Activated B cell treated with CpG ODN at 0.5 μM for 24 hours (primary cell): ENCODE results near the gene POR. TPM values are rescaled to one million over a fixed set of nuclear protein-coding genes. Genes with fewer than 3 reads are reported as not detected.
"Not testable (repeated sequence)": the region's sequence is repeated elsewhere in the genome, so short reads cannot be mapped to it uniquely, and the experiment has no call there.

ENCODE experiments used
- ATAC-seq: fragments of 200-7000 bp; cut with Tn5 transposase; one replicate; pipeline ENCODE4 v1.10.0; 2021; ENCODE audit warnings: low read depth, mild to moderate bottlenecking, moderate library complexity
- CTCF ChIA-PET: fragments of 350-600 bp; sonication (Branson Sonifier 250); formaldehyde crosslinking; loops from one replicate; lab custom pipeline; 2021; ENCODE audit warnings: antibody characterized with exemption; lab: Charles Lee
- POLR2A ChIA-PET: fragments of 350-600 bp; sonication (Branson Sonifier 250); formaldehyde crosslinking; loops from one replicate; lab custom pipeline; 2021; ENCODE audit warnings: antibody characterized with exemption; lab: Charles Lee
- DNase-seq: peaks from one replicate; pipeline ENCODE4 v3.0.0; 2022
- H3K27ac Mint-ChIP-seq: one replicate; pipeline ENCODE4 v1.8.0; 2020; ENCODE audit warnings: mixed read lengths
- H3K27me3 Mint-ChIP-seq: one replicate; pipeline ENCODE4 v1.8.0; 2021; ENCODE audit warnings: mixed read lengths
- H3K36me3 Mint-ChIP-seq: one replicate; pipeline ENCODE4 v1.8.0; 2021; ENCODE audit warnings: low read depth, mixed read lengths
- H3K4me1 Mint-ChIP-seq: one replicate; pipeline ENCODE4 v1.8.0; 2021; ENCODE audit warnings: mixed read lengths
- H3K4me3 Mint-ChIP-seq: one replicate; pipeline ENCODE4 v1.8.0; 2020; ENCODE audit warnings: mild to moderate bottlenecking, mixed read lengths
- H3K9me3 Mint-ChIP-seq: one replicate; pipeline ENCODE4 v1.8.0; 2020; ENCODE audit warnings: mixed read lengths
- CTCF ChIP-seq: fragments of 200-600 bp; IDR thresholded peaks from one replicate; pipeline ENCODE4 v1.8.0; 2022; ENCODE audit warnings: antibody characterized with exemption, mild to moderate bottlenecking
- intact Hi-C: fragments of 100-400 bp; cut with micrococcal nuclease; formaldehyde crosslinking; loops from one replicate; pipeline ENCODE4 v1.15.1; 2024
- total RNA-seq: library from RNA; stranded (reverse); gene quantifications from 2 replicates; pipeline ENCODE4 v1.2.3, GENCODE V29; 2022

The POR gene
- total RNA-seq, 1 donor from 2014 or later = 63.5 TPM

GRCh38 chr7:75905785-75906604 lies 9.0 kb upstream of the POR start:
- no peaks in the 10 kb centered on the region for H3K27me3 Mint-ChIP-seq
- no peak for ATAC-seq
- no peak for TF ChIP-seq CTCF
- no peak for DNase-seq
- H3K4me1 Mint-ChIP-seq = peaks cover 6% of the 10 kb centered on the region
- ChIA-PET POLR2A (interaction anchor here (0.6 kb wide), 1 partner anchor 79 kb away, joined by 3 read pairs; no protein-coding TSS in a partner anchor), CTCF (no interaction called here)
- H3K9me3 Mint-ChIP-seq = no peaks in the 10 kb centered on the region
- no peaks in the 10 kb centered on the region for H3K36me3 Mint-ChIP-seq
- H3K27ac Mint-ChIP-seq = no peak overlapping the region
- intact Hi-C loops = no loop called here
- H3K4me3 Mint-ChIP-seq = no peak overlapping the region

GRCh38 chr7:75906991-75907667 lies 7.8 kb upstream of the POR start:
- no peak for ATAC-seq

GRCh38 chr7:75907668-75908039 lies 7.3 kb upstream of the POR start:
- H3K4me3 Mint-ChIP-seq, H3K27me3 Mint-ChIP-seq, ATAC-seq, H3K36me3 Mint-ChIP-seq, CTCF ChIA-PET, H3K27ac Mint-ChIP-seq, H3K9me3 Mint-ChIP-seq, DNase-seq, H3K4me1 Mint-ChIP-seq, intact Hi-C loops: not testable (repeated sequence)
- POLR2A ChIA-PET = interaction anchor here (0.6 to 0.7 kb wide), 2 partner anchors 30 to 31 kb away, joined by 3 to 6 read pairs; no protein-coding TSS in a partner anchor

More at GRCh38 chr7:75906991-75907667, 7.8 kb upstream of the POR start:
- CTCF ChIA-PET = no interaction called here
- no peaks in the 10 kb centered on the region for H3K27me3 Mint-ChIP-seq
- H3K9me3 Mint-ChIP-seq = no peaks in the 10 kb centered on the region
- TF ChIP-seq CTCF = no peak
- POLR2A ChIA-PET = interaction anchor here (0.7 kb wide), 1 partner anchor 29 kb away, joined by 6 read pairs; no protein-coding TSS in a partner anchor
- no peak overlapping the region for H3K27ac Mint-ChIP-seq
- intact Hi-C loops = no loop called here
- peaks cover 6% of the 10 kb centered on the region for H3K4me1 Mint-ChIP-seq
- no peaks in the 10 kb centered on the region for H3K36me3 Mint-ChIP-seq
- no peak overlapping the region for H3K4me3 Mint-ChIP-seq
- DNase-seq = no peak

- no peaks in the 10 kb centered on the region for H3K36me3 Mint-ChIP-seq
- no peak overlapping the region for H3K4me3 Mint-ChIP-seq
- ATAC-seq (no peak), DNase-seq (no peak)
- H3K27me3 Mint-ChIP-seq = no peaks in the 10 kb centered on the region
- no peak for TF ChIP-seq CTCF
- no peak overlapping the region for H3K27ac Mint-ChIP-seq
- ChIA-PET POLR2A (no interaction called here), CTCF (no interaction called here)
- H3K4me1 Mint-ChIP-seq = peaks cover 14% of the 10 kb centered on the region
- no peaks in the 10 kb centered on the region for H3K9me3 Mint-ChIP-seq
- intact Hi-C loops = loop anchor here (10.0 kb wide), 2 partner anchors 445 to 1735 kb away; partner anchors contain the start of genes EIF4H and YWHAG
Observed at GRCh38 chr7:75909521-75910132, 5.3 kb upstream of the POR start.

GRCh38 chr7:75911186-75911585 lies 3.8 kb upstream of the POR start:
- CTCF ChIA-PET, H3K4me3 Mint-ChIP-seq, ATAC-seq, DNase-seq, H3K27me3 Mint-ChIP-seq, H3K27ac Mint-ChIP-seq, H3K9me3 Mint-ChIP-seq, H3K36me3 Mint-ChIP-seq: not testable (repeated sequence)
- H3K4me1 Mint-ChIP-seq = peaks cover 15% of the 10 kb centered on the region
- POLR2A ChIA-PET = interaction anchor here (0.7 kb wide), 1 partner anchor 98 kb away, joined by 5 read pairs; no protein-coding TSS in a partner anchor
- intact Hi-C loops = loop anchor here (10.0 kb wide), 2 partner anchors 444 to 1736 kb away; partner anchors contain the start of genes EIF4H and YWHAG
